A549 (cell line): ENCODE data around the gene UBA3. TPM values are rescaled to one million over a fixed set of nuclear protein-coding genes. Genes with fewer than 3 reads are reported as not detected.

Experiments
- ATAC-seq, 2 experiments: fragments of 200-7000 bp in 1 of 2; fragments of >200 bp in 1 of 2; cut with Nextera tagmentation in 1 of 2; cut with Tn5 transposase in 1 of 2; 3 replicates each; pipeline versions ENCODE4 v1.8.0 to v1.9.1; 2018 to 2020; ENCODE audit warnings: mild to moderate bottlenecking in 1 of 2, moderate library complexity in 1 of 2
- CTCF ChIA-PET: fragments of 300-600 bp; sonication (Branson Sonifier 250); formaldehyde crosslinking; extraction: SDS; loops from one replicate; lab custom pipeline; 2021; ENCODE audit warnings: antibody characterized with exemption, inconsistent platforms; lab: Yijun Ruan, JAX
- POLR2A ChIA-PET: fragments of 350-600 bp; formaldehyde crosslinking; extraction: SDS; loops from one replicate; lab custom pipeline; 2021; ENCODE audit warnings: antibody characterized with exemption, inconsistent platforms; lab: Yijun Ruan, JAX
- DNase-seq, 2 experiments: peaks; one replicate each; pipeline versions ENCODE4 v3.0.0 to v3.0.0-alpha.2; 2011 to 2016; ENCODE audit warnings: low read depth in 1 of 2, low spot score in 1 of 2
- FAIRE-seq: peaks from 2 replicates; lab custom pipeline; 2011; peaks lifted over from hg19 to GRCh38; lab: Jason Lieb, UNC
- H3K27ac ChIP-seq, 2 experiments: fragments of >200 bp; sonication (Bioruptor Twin); formaldehyde crosslinking; 3 replicates each; pipeline ENCODE4 v1.5.1; 2016 to 2017
- H3K4me1 ChIP-seq: fragments of >200 bp; sonication (Bioruptor Twin); formaldehyde crosslinking; 3 replicates; pipeline ENCODE4 v1.6.1; 2016
- H3K4me2 ChIP-seq: fragments of >200 bp; sonication (Bioruptor Twin); formaldehyde crosslinking; 3 replicates; pipeline ENCODE4 v1.6.1; 2016
- H3K4me3 ChIP-seq: fragments of >200 bp; sonication (Bioruptor Twin); formaldehyde crosslinking; 3 replicates; pipeline ENCODE4 v1.5.1; 2016
- H3K9me3 ChIP-seq: fragments of >200 bp; sonication (Bioruptor Twin); formaldehyde crosslinking; 3 replicates; pipeline ENCODE4 v1.6.1; 2016
- BCL3 ChIP-seq: fragments of >200 bp; sonication (Bioruptor Twin); formaldehyde crosslinking; IDR thresholded peaks from 3 replicates; pipeline ENCODE4 v1.6.1; 2016
- CBX2 ChIP-seq: fragments of 200-600 bp; sonication (generic); IDR thresholded peaks from 2 replicates; pipeline ENCODE4 v1.6.1; 2016; ENCODE audit warnings: low read depth, mild to moderate bottlenecking, borderline replicate concordance
- EHF ChIP-seq: fragments of 250-450 bp; sonication (Bioruptor Pico); IDR thresholded peaks from 2 replicates; pipeline ENCODE4 v1.5.0; 2020; ENCODE audit warnings: mild to moderate bottlenecking
- EP300 ChIP-seq, 2 experiments: fragments of >200 bp; sonication (Bioruptor Twin); formaldehyde crosslinking; IDR thresholded peaks; 2 replicates in 1 of 2; 3 replicates in 1 of 2; pipeline ENCODE4 v1.6.1; 2016 to 2017
- FOSB ChIP-seq: fragments of 250-450 bp; sonication (Bioruptor Pico); IDR thresholded peaks from 2 replicates; pipeline ENCODE4 v1.5.0; 2020; ENCODE audit warnings: mild to moderate bottlenecking, moderate library complexity
- GATA3 ChIP-seq: IDR thresholded peaks from 2 replicates; pipeline ENCODE4 v1.6.1; 2012; ENCODE audit warnings: borderline replicate concordance
- HMGXB4 ChIP-seq: fragments of 250-450 bp; sonication (Bioruptor Pico); IDR thresholded peaks from 2 replicates; pipeline ENCODE4 v1.5.0; 2021; ENCODE audit warnings: mild to moderate bottlenecking, moderate library complexity, borderline replicate concordance
- HOXB13 ChIP-seq: fragments of 250-450 bp; sonication (Bioruptor Pico); IDR thresholded peaks from 2 replicates; pipeline ENCODE4 v1.5.0; 2020; ENCODE audit warnings: low read depth, mild to moderate bottlenecking, moderate library complexity
- JUN ChIP-seq, 2 experiments: fragments of >200 bp; sonication (Bioruptor Twin); formaldehyde crosslinking; IDR thresholded peaks; 2 replicates in 1 of 2; 3 replicates in 1 of 2; pipeline ENCODE4 v1.6.1; 2016 to 2017
- KDM1A ChIP-seq: fragments of 200-600 bp; sonication (generic); IDR thresholded peaks from 2 replicates; pipeline ENCODE4 v1.6.1; 2016; ENCODE audit warnings: low read depth, mild to moderate bottlenecking
- MYC ChIP-seq: IDR thresholded peaks from 2 replicates; pipeline ENCODE4 v1.6.1; 2012; ENCODE audit warnings: mild to moderate bottlenecking, inconsistent platforms, low read length, improper control_type of control experiment, borderline replicate concordance
- NPAS2 ChIP-seq: fragments of 250-450 bp; sonication (Bioruptor Pico); IDR thresholded peaks from 2 replicates; pipeline ENCODE4 v1.8.0; 2022; ENCODE audit warnings: mild to moderate bottlenecking, moderate library complexity, borderline replicate concordance
- PBX3 ChIP-seq: IDR thresholded peaks from 2 replicates; pipeline ENCODE4 v1.6.1; 2012
- RCOR1 ChIP-seq: fragments of 150-350 bp; IDR thresholded peaks from 2 replicates; pipeline ENCODE4 v1.6.1; 2014; ENCODE audit warnings: antibody characterized with exemption, low read length, low read depth
- RFX5 ChIP-seq: fragments of 450-650 bp; IDR thresholded peaks from 2 replicates; pipeline ENCODE4 v1.7.1; 2014; ENCODE audit warnings: antibody characterized with exemption, mild to moderate bottlenecking, moderate library complexity
- SREBF2 ChIP-seq: fragments of 450-650 bp; IDR thresholded peaks from 2 replicates; pipeline ENCODE4 v1.6.1; 2014; ENCODE audit warnings: mild to moderate bottlenecking, moderate library complexity
- USF2 ChIP-seq: fragments of 450-650 bp; IDR thresholded peaks from 2 replicates; pipeline ENCODE4 v1.6.1; 2014; ENCODE audit warnings: antibody characterized with exemption
- ZC3H11A ChIP-seq: fragments of 450-650 bp; IDR thresholded peaks from 2 replicates; pipeline ENCODE4 v1.6.1; 2014; ENCODE audit warnings: antibody characterized with exemption, mild to moderate bottlenecking
- WGBS: methylation state at CpG from one replicate; pipeline ENCODE4 v1.1.6; 2017; ENCODE audit errors: missing lambda C conversion rate; 5-methylcytosine and 5-hydroxymethylcytosine counted together
- polyA plus RNA-seq, 4 experiments: library from polyadenylated mRNA; depleted of rRNA in 3 of 4; stranded (reverse); fragments of >200 nt; fragmentation: RNase III in 1 of 4; extraction: RNeasy Plus Mini Kit Qiagen cat#74134 plus additional on column Dnase treatment in 1 of 4; gene quantifications; 2 replicates in 3 of 4; 3 replicates in 1 of 4; pipeline ENCODE4 v1.2.3, GENCODE V29; 2011 to 2017
- TF ChIP-seq, protein P1 (sequence below): IDR thresholded peaks from 2 replicates; pipeline ENCODE4 v1.6.1; 2012

UBA3 gene
- polyA plus RNA-seq, 2 of the 4 experiments (the other 2 are of a cell fraction), result 50.0 to 62.7 TPM

- Histone ChIP-seq H3K4me1 (peaks cover 54% of the 10 kb centered on the region), H3K27ac (peak overlapping the region; percentile 76 to 96; a peak in 5 of 6 replicates), H3K9me3 (no peaks in the 10 kb centered on the region), H3K4me3 (no peak overlapping the region), H3K4me2 (peak overlapping the region; percentile 95)
- ATAC-seq (no peak), DNase-seq (peak in 1 of 2 experiments; percentile 43), FAIRE-seq (no peak)
- ChIA-PET POLR2A (interaction anchor here (2.0 kb wide), 1 partner anchor 29 kb away, joined by 4 read pairs; the partner anchor contains the start of gene TMF1), CTCF (interaction anchor here (0.5 kb wide), 1 partner anchor 220 kb away, joined by 3 read pairs; no protein-coding TSS in a partner anchor)
- 37% methylated on average over 5 of the region's 5 CpGs for WGBS
- TF ChIP-seq CBX2 (no peak), BCL3 (no peak), KDM1A (peak; percentile 72; the same call in 1 of the 2 replicates), FOSB (no peak), EP300 (IDR thresholded peaks at IDR 0.05) (no peak), SREBF2 (no peak), GATA3 (peak; percentile 28; the same call in 1 of the 2 replicates), HOXB13 (CRISPR knock-in tag) (no peak), NPAS2 (CRISPR knock-in tag) (no peak), RFX5 (no peak), PBX3 (no peak), MYC (no peak), JUN (IDR thresholded peaks at IDR 0.05) (no peak), RCOR1 (no peak), HMGXB4 (CRISPR knock-in tag) (no peak), USF2 (no peak), EHF (CRISPR knock-in tag) (no peak), ZC3H11A (no peak)
- TF ChIP-seq, protein P1, sequence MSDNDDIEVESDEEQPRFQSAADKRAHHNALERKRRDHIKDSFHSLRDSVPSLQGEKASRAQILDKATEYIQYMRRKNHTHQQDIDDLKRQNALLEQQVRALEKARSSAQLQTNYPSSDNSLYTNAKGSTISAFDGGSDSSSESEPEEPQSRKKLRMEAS, result 0 out of 2 replicates have a peak, but pooled peaks have one; percentile 18
Observed at GRCh38 chr3:69081583-69082262, 1.6 kb upstream of the UBA3 start.
